Ramos (cell line): ENCODE results near the gene GPR153.

Source experiments
- in situ Hi-C: fragments of 300-500 bp; cut with MboI; formaldehyde crosslinking; loops from one replicate; pipeline ENCODE4 v1.14.3; 2022; ENCODE audit warnings: low sequenced_read_pairs; ENCODE audit not compliant: unreplicated experiment

Gene GPR153

GRCh38 chr1:6271006-6271405 lies 10.1 kb upstream of the GPR153 start:
- in situ Hi-C loops = no loop called here

DNA sequence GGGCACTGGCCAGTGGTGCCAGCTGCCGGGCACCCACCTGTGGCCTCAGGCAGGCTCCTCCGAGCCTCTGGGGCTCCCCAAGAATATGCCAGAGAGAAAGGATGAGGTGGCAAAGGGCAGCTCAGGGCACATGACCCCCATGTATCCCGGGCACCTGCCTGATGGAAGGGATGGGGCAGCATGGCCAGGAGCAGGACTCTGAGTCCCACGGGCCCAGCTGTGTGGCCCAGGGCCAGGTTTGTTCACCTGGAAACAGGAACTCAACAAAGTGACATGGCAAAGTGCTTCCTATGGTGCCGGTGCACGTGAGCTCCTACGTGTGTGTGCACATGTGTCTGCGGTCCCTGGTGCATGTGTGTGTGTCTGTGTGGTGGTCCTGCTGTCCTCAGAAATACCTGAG lies 9.5 kb upstream of the GPR153 start:
- in situ Hi-C loops = no loop called here

- in situ Hi-C loops = no loop called here
Observed at GRCh38 chr1:6269720-6270400, 9.0 kb upstream of the GPR153 start.

DNA sequence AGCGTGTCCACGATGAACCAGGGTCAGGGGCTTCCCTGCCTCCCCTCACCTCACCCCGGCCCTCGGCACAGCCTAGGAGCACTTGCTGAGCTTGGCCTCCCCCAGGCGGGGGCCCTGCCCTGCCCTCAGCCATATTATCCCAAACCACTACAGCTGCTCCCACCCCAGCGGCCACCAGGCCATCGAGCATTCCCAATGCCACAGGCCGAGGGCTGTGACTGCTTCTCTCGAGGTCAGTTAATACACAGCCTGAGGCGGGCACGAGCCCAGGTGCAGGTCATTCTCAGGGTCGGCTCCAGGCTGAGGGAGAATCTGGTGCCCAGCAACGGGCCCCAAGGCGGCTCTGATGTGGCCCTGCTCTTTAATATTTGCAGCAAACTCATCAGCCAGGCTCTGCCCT lies 8.4 kb upstream of the GPR153 start:
- in situ Hi-C loops = no loop called here

GRCh38 chr1:6268415-6268814 lies 7.5 kb upstream of the GPR153 start:
- in situ Hi-C loops = no loop called here

- in situ Hi-C loops = no loop called here
Observed at GRCh38 chr1:6267686-6268322, 6.9 kb upstream of the GPR153 start.

DNA sequence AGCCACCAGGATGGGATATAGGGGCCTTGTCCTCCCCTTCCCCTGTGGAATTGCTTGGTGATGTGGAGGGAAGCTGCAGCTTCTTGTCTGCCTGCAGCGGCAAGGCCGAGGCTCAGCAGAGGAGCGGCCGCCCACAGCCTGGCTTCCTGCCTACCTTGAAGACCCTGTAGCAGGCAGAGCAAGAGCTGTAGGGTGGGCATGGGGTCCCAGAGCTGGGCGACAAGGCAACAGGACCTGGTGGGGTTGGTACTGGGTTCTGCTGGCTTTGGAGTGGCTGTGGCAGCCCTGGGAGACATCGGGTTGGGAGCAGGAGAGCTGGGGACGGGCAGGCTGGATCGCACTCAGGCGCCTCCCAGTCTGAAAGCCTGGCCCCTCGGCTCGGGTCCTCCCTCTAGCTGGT lies 5.7 kb upstream of the GPR153 start:
- in situ Hi-C loops = no loop called here

DNA sequence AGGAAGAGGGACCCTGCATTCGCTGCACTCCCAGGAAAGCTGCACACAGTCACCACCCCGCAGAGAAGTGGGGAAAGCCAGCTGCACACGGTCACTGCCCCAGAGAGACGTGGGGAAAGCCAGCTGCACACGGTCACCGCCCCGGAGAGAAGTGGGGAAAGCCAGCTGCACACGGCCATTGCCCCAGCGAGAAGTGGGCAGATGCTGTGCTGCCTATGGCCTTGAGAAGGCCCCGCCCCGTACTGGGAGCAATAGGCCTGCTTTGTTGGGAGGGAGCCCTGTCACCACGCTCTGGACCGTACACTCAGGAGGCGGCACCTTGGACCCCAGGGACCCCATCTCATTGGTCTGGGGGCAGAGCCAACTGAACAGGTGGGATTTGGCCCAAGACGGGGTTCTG lies 4.3 kb upstream of the GPR153 start:
- in situ Hi-C loops = no loop called here

DNA sequence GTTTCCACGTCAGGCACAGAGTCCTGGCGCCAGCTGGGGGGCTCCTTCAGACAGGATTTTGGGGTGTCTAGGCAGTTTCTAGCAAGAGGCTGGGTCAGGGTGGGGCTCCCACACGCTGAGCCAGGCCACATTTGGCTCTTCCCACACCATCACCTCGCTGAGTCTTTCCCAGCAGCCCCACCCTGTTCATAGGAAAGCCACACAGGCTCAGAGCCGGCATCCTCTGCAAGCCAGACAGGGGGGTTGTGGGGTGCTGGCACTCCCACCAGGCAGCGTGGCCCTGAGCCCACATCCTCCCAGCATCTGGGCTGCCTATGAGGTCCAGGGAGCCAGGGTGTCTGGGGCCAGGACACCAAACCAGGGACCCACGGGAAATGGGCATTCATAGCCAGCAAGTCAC lies 2.8 kb upstream of the GPR153 start:
- in situ Hi-C loops = no loop called here

GRCh38 chr1:6262555-6263420 lies 1.9 kb upstream of the GPR153 start:
- in situ Hi-C loops = no loop called here

DNA sequence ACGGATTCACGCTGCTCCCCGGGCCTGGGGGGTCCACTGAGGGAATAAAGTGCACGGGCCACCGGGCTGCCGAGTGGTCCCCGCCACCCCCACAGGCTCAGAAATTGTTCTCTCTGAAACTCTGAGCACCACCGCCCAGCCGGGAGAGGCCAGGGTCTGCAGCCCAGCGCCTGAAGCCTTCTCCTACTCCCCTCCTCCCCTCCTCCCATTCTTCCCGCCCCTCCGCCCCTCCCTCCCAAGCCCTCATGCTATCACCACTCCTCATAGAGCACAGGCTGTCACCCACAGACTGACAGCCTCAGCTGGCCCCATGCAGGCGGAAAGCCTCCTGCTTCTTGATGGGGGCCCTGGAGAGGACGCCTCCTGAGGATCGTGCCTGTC lies 707 bp upstream of the GPR153 start:
- in situ Hi-C loops = no loop called here

- in situ Hi-C loops = no loop called here
Observed at GRCh38 chr1:6260433-6260934, 414 bp downstream of the GPR153 start.

GRCh38 chr1:6259491-6260362 lies 1.2 kb downstream of the GPR153 start:
- in situ Hi-C loops = no loop called here

GRCh38 chr1:6258675-6259074 lies 2.2 kb downstream of the GPR153 start:
- in situ Hi-C loops = no loop called here

GRCh38 chr1:6257541-6258069 lies 3.3 kb downstream of the GPR153 start:
- in situ Hi-C loops = no loop called here

DNA sequence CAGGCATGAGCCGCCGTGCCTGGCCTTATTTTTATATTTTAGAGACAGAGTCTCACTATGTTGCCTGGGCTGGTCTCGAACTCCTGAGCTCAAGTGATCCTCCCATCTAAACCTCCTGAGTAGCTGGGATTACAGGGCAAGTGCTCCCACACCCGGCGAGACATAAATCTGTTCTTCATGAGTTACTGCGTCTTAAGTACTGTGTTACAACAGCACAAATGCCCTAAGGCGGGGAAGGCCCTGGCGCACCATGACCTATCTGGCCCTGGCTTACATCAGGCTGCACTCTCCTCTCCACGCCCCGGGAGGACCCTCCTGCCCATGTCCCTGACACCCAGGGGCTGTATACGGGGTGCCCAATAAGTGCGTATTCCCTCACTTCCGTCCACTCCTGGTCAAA lies 4.3 kb downstream of the GPR153 start:
- in situ Hi-C loops = no loop called here

- in situ Hi-C loops = loop anchor here (5.0 kb wide), 1 partner anchor 93 kb away; no protein-coding TSS in a partner anchor
Observed at GRCh38 chr1:6254691-6255090, 6.2 kb downstream of the GPR153 start.

- in situ Hi-C loops = loop anchor here (5.0 kb wide), 1 partner anchor 94 kb away; no protein-coding TSS in a partner anchor
Observed at GRCh38 chr1:6253380-6253779, 7.5 kb downstream of the GPR153 start.

GRCh38 chr1:6252374-6252710 lies 8.6 kb downstream of the GPR153 start:
- in situ Hi-C loops = loop anchor here (5.0 kb wide), 1 partner anchor 95 kb away; no protein-coding TSS in a partner anchor
